Ovary (tissue), 10 donors: ENCODE data around the gene CCNC. TPM values are rescaled to one million over a fixed set of nuclear protein-coding genes. Genes with fewer than 3 reads are reported as not detected.
A peak's percentile ranks its signal among the peaks of the same experiment; 100 is the strongest.

ENCODE experiments used
- DNase-seq, 5 donors: peaks; one replicate each; pipeline ENCODE4 v3.0.0-alpha.2; 2019 to 2020
- H3K27ac ChIP-seq, 2 donors: fragments of 200-600 bp; one replicate each; pipeline versions ENCODE4 v1.5.1 to v1.8.0; 2019 to 2022
- H3K27me3 ChIP-seq: fragments of 200-600 bp; one replicate; pipeline ENCODE4 v1.8.0; 2022
- H3K36me3 ChIP-seq: fragments of 200-600 bp; sonication (generic); one replicate; pipeline ENCODE4 v1.5.1; 2019
- H3K4me1 ChIP-seq: one replicate; pipeline ENCODE4 v1.8.1; 2013; ENCODE audit warnings: mild to moderate bottlenecking, moderate library complexity; ENCODE audit not compliant: insufficient read depth
- H3K4me3 ChIP-seq: fragments of 200-600 bp; sonication (generic); one replicate; pipeline ENCODE4 v1.5.1; 2017
- H3K9me3 ChIP-seq, 2 donors: fragments of 200-600 bp in 1 of 2; sonication (generic) in 1 of 2; one replicate each; pipeline versions ENCODE4 v1.5.1 to v1.8.1; 2013 to 2019; ENCODE audit warnings: mild to moderate bottlenecking in 1 of 2, moderate library complexity in 1 of 2
- EP300 ChIP-seq: sonication (generic); formaldehyde crosslinking; IDR thresholded peaks from one replicate; pipeline ENCODE4 v1.6.1; 2017; ENCODE audit warnings: antibody characterized with exemption
- POLR2A ChIP-seq: fragments of 450-650 bp; IDR thresholded peaks from one replicate; pipeline ENCODE4 v1.6.1; 2017; ENCODE audit warnings: antibody characterized with exemption, mild to moderate bottlenecking, moderate library complexity
- WGBS, 3 donors: extraction: QIAGEN DNeasy Blood & Tissue Kit in 1 of 3; methylation state at CpG; one replicate each; pipeline versions ENCODE4 v1.1.5 to v1.1.7; 2013 to 2017; 5-methylcytosine and 5-hydroxymethylcytosine counted together
- intact Hi-C, 4 donors: fragments of 100-400 bp; cut with DNase I; formaldehyde crosslinking; loops; one replicate each; pipeline versions ENCODE4 v1.11.0 to v1.15.1; 2022 to 2023
- long read RNA-seq, 3 donors: library from polyadenylated mRNA in 2 of 3; unstranded in 2 of 3; transcript quantifications; one replicate each; pipeline ENCODE4 v2.0.0 and lab custom pipeline, GENCODE V29; 2021 to 2026
- polyA plus RNA-seq, 2 donors: library from polyadenylated mRNA; stranded (reverse); fragments of 200-250 nt in 1 of 2; fragments of 350-450 nt in 1 of 2; fragmentation: Illumina TruSeq in 1 of 2; extraction: RNeasy Lipid Tissue Mini Kit (QIAGEN cat#74804) in 1 of 2; gene quantifications; one replicate each; pipeline ENCODE4 v1.2.3, GENCODE V29; 2013 to 2014
- total RNA-seq, 7 donors: library from RNA; depleted of rRNA in 2 of 7; stranded (reverse); fragments of >200 nt in 2 of 7; fragmentation: NEBNext Ultra II Directional in 3 of 7; extraction: Animal tissue kit (Norgen Biotek cat#: 25700) in 3 of 7; gene quantifications; one replicate each; pipeline versions ENCODE4 v1.1.0 to v1.2.4, GENCODE V29; 2016 to 2023
- TF ChIP-seq, protein P1 (sequence below), 3 donors: fragments of 450-650 bp in 2 of 3; fragments of 200-600 bp in 1 of 3; IDR thresholded peaks; one replicate each; pipeline versions ENCODE4 v1.5.1 to v1.8.0; 2016 to 2022; ENCODE audit warnings: antibody characterized with exemption in 3 of 3, mild to moderate bottlenecking in 1 of 3
- donor health status: DM: no; HTN: no; CAD: no; lungs with moderate emphysema.
- donor health status: DM: no; HTN: no; CAD: no.
- donor health status: Bipolar disorder and iron deficiency.
- donor health status: DM: yes; HTN: yes; CAD: no.
- donor health status: DM: no; HTN: no; CAD: no.
- donor health status: DM: yes; HTN: yes; CAD: no.

CCNC gene, protein sequence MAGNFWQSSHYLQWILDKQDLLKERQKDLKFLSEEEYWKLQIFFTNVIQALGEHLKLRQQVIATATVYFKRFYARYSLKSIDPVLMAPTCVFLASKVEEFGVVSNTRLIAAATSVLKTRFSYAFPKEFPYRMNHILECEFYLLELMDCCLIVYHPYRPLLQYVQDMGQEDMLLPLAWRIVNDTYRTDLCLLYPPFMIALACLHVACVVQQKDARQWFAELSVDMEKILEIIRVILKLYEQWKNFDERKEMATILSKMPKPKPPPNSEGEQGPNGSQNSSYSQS
- total RNA-seq (10 to 100 TPM; 20.5 to 42.4 (median 35.1) TPM), polyA plus RNA-seq (10 to 100 TPM; 19.4 to 23.3 TPM)
- long read RNA-seq, donor 1, transcript CCNC-209 (13 exons, 2,186 nt): minor isoform, 6 of 148 reads
- long read RNA-seq, donor 1, transcript CCNC-210 (12 exons, 2,473 nt): major isoform, 99 of 148 reads
- long read RNA-seq, donor 1, transcript CCNC-207 (12 exons, 1,426 nt): minor isoform, 10 of 148 reads
- long read RNA-seq, donor 1, partial matches to known transcripts: 3 of 148 reads
- long read RNA-seq, donor 1, other reads (novel, unspliced or antisense): 27 of 148 reads
- long read RNA-seq, donor 2, transcript CCNC-207 (12 exons, 1,426 nt): major isoform, 6 of 14 reads
- long read RNA-seq, donor 2, transcript CCNC-210 (12 exons, 2,473 nt): major isoform, 6 of 14 reads
- long read RNA-seq, donor 2, partial matches to known transcripts: 0 of 14 reads
- long read RNA-seq, donor 2, other reads (novel, unspliced or antisense): 0 of 14 reads
- long read RNA-seq, donor 3, transcript CCNC-210 (12 exons, 2,473 nt): major isoform, 42 of 61 reads
- long read RNA-seq, donor 3, partial matches to known transcripts: 2 of 61 reads
- long read RNA-seq, donor 3, other reads (novel, unspliced or antisense): 10 of 61 reads

DNA sequence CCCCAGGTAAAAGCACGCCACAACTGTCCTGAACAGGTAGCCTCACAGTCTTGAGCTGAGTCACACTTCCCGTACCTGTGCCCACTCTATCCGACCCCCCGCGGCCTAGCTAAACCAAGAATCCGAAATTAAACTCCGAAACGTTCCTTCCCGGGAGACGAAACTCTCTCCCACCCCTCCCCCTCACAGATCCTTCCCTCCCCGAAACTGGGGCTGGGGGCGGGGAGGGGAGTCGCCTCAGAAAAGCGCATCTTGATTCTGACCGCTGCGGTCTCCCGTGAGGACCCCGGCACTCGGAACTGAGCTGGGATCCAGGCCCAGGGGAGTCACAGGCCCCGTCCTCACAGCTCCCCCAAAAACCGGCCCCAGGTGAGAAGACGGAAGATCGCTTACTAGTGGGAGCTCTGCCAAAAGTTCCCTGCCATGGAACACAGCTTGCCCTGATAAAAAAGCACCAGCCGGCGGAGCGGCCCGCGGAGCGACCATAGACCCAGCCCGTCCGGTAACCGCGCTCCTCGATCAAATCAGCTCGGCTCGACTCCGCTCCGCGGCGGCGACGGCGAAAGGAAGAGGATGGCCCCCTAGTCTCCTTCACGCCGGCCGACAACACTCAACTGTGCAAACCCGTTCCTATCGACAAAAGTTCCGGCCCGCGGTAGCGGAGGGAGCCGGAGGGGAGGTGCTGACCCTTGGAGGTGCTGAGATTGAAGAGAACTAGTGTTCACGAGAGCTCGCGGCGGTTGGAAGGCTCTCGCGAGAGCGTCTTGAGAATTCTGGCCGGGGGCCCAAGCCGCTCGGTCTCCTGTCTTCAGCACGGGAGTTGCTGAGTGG, at the start of gene CCNC:
Gene CCNC (minus strand): TSS at position 558 of the 831 bp plus-strand sequence. CDS start 133 bp downstream, at position 425.
- intact Hi-C loops: no loop called here
- no peaks in the 10 kb centered on the region for H3K36me3 ChIP-seq
- DNase-seq: peak; percentile 91 to 96 (median 94)
- TF ChIP-seq POLR2A: peak; percentile 51
- TF ChIP-seq EP300: no peak
- H3K27me3 ChIP-seq: no peaks in the 10 kb centered on the region
- no peaks in the 10 kb centered on the region for H3K9me3 ChIP-seq
- H3K27ac ChIP-seq: peak within 1 kb of the TSS; percentile 21 to 66
- H3K4me1 ChIP-seq: no peaks in the 10 kb centered on the region
- 1 to 2% (median 1%) methylated on average over 52 to 64 of the region's 64 CpGs for WGBS, 3 donors
- H3K4me3 ChIP-seq: peak within 1 kb of the TSS; percentile 92

DNA sequence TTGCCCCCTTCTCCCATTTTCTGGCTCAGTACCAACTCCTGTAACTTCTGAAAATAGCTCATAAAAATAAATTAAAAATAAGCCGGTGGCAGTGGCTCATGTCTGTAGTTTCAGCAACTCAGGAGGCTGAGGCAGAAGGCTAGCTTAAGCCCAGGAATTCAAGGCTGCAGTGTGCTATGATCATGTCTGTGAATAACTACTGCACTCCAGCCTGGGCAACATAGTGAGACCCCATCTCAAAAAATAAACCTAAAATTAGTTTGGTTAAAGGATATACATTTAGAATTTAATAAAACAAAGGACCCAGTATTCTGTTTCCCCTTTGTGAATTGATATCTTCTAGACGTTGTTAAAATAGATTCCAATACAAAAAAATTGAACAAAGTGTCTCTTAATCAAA, 48.7 kb upstream of the CCNC start:
- TF ChIP-seq, protein P1, sequence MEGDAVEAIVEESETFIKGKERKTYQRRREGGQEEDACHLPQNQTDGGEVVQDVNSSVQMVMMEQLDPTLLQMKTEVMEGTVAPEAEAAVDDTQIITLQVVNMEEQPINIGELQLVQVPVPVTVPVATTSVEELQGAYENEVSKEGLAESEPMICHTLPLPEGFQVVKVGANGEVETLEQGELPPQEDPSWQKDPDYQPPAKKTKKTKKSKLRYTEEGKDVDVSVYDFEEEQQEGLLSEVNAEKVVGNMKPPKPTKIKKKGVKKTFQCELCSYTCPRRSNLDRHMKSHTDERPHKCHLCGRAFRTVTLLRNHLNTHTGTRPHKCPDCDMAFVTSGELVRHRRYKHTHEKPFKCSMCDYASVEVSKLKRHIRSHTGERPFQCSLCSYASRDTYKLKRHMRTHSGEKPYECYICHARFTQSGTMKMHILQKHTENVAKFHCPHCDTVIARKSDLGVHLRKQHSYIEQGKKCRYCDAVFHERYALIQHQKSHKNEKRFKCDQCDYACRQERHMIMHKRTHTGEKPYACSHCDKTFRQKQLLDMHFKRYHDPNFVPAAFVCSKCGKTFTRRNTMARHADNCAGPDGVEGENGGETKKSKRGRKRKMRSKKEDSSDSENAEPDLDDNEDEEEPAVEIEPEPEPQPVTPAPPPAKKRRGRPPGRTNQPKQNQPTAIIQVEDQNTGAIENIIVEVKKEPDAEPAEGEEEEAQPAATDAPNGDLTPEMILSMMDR (IDR thresholded peaks at IDR 0.05): no peak
- TF ChIP-seq POLR2A (no peak), EP300 (no peak)
- no peaks in the 10 kb centered on the region for H3K27me3 ChIP-seq
- WGBS, 3 donors: 42 to 53% (median 42%) methylated on average over 2 of the region's 2 CpGs
- no peak overlapping the region for H3K27ac ChIP-seq
- intact Hi-C loops: no loop called here
- no peak for DNase-seq
- peaks cover 14% of the 10 kb centered on the region for H3K4me1 ChIP-seq
- no peak overlapping the region for H3K4me3 ChIP-seq
- no peaks in the 10 kb centered on the region for H3K9me3 ChIP-seq
- no peaks in the 10 kb centered on the region for H3K36me3 ChIP-seq

DNA sequence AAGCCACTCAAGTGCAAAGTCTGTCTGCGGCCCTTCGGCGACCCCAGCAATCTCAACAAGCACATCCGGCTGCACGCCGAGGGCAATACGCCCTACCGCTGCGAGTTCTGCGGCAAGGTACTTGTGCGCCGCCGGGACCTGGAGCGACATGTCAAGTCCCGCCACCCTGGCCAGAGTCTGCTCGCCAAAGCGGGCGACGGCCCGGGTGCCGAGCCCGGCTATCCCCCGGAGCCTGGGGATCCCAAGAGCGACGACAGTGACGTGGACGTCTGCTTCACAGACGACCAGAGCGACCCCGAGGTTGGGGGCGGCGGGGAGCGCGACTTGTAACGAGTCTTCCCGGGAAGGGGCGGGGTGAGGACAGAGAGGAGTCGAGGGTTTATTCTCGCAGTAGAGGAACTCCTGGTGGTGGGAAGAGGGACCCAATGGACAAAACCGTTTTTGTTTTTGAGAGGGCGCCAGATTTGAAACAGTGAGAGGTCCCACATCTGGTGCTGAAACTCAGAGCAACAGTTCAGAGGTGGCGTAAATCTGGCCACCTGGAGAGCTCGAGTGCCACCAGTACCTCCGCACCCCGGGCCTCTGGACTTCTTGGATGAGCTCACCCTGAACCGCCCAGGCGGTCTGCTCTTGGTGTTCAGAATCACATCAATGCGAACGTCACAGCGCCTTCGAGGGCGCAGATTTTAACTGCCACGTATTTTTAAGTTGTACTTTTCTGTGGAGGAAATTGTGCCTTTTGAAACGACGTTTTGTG, 46.1 kb upstream of the CCNC start:
- no peaks in the 10 kb centered on the region for H3K9me3 ChIP-seq
- peaks cover 14% of the 10 kb centered on the region for H3K4me1 ChIP-seq
- H3K4me3 ChIP-seq: peak overlapping the region; percentile 34
- 3 to 4% (median 4%) methylated on average over 46 to 55 of the region's 55 CpGs for WGBS, 3 donors
- H3K36me3 ChIP-seq: no peaks in the 10 kb centered on the region
- DNase-seq: no peak
- TF ChIP-seq EP300 (no peak), POLR2A (no peak)
- TF ChIP-seq, protein P1 (IDR thresholded peaks at IDR 0.05): no peak
- no peaks in the 10 kb centered on the region for H3K27me3 ChIP-seq
- intact Hi-C loops: no loop called here
- H3K27ac ChIP-seq: no peak overlapping the region

DNA sequence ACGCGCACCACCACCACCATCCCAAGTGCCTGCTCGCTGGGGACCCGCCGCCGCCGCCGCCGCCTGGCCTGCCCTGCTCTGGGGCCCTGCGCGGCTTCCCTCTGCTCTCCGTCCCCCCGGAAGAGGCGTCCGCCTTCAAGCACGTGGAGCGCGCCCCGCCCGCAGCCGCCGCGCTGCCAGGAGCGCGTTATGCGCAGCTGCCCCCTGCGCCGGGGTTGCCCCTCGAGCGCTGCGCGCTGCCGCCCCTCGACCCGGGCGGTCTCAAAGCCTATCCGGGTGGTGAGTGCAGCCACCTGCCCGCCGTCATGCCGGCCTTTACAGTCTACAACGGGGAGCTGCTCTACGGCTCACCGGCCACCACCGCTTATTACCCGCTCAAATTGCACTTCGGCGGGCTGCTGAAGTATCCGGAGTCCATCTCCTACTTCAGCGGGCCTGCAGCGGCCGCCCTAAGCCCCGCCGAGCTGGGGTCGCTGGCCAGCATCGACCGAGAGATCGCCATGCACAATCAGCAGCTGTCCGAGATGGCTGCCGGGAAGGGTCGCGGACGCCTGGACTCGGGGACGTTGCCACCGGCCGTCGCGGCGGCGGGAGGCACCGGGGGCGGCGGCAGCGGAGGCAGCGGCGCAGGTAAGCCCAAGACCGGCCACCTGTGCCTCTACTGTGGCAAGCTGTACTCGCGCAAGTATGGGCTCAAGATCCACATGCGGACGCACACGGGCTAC, 45.4 kb upstream of the CCNC start:
- H3K27me3 ChIP-seq: no peaks in the 10 kb centered on the region
- H3K4me1 ChIP-seq: peaks cover 13% of the 10 kb centered on the region
- TF ChIP-seq, protein P1 (IDR thresholded peaks at IDR 0.05): no peak
- no peak for TF ChIP-seq EP300
- no peak for TF ChIP-seq POLR2A
- WGBS, 3 donors: 0 to 1% (median 0%) methylated on average over 44 to 82 of the region's 82 CpGs
- peak overlapping the region; percentile 34 for H3K4me3 ChIP-seq
- DNase-seq: no peak
- no peak overlapping the region for H3K27ac ChIP-seq
- intact Hi-C loops: no loop called here
- H3K36me3 ChIP-seq: no peaks in the 10 kb centered on the region
- no peaks in the 10 kb centered on the region for H3K9me3 ChIP-seq
